H9 (cell line): Measurements from ENCODE around the gene CDC25A. TPM values are rescaled to one million over a fixed set of nuclear protein-coding genes. Genes with fewer than 3 reads are reported as not detected.

ENCODE experiments used
- DNase-seq: peaks from one replicate; pipeline ENCODE4 v3.0.0-alpha.2; 2017
- H2AFZ ChIP-seq: one replicate; pipeline ENCODE4 v1.6.1; 2013; ENCODE audit warnings: mild to moderate bottlenecking, low read length, control low read depth, moderate library complexity
- H2AK5ac ChIP-seq: 2 replicates; pipeline ENCODE4 v1.6.1; 2013; ENCODE audit warnings: low read length, control low read depth, mixed read lengths; ENCODE audit not compliant: insufficient read length
- H2BK120ac ChIP-seq: one replicate; pipeline ENCODE4 v1.6.1; 2013; ENCODE audit warnings: low read depth, mild to moderate bottlenecking, low read length, control low read depth, inconsistent platforms; ENCODE audit not compliant: poor library complexity, severe bottlenecking
- H2BK12ac ChIP-seq: 2 replicates; pipeline ENCODE4 v1.6.1; 2013; ENCODE audit warnings: low read length, control low read depth, mixed read lengths, low read depth; ENCODE audit not compliant: insufficient read length
- H2BK15ac ChIP-seq: 2 replicates; pipeline ENCODE4 v1.6.1; 2013; ENCODE audit warnings: low read depth, low read length, control low read depth
- H2BK20ac ChIP-seq: one replicate; pipeline ENCODE4 v1.6.1; 2013; ENCODE audit warnings: low read depth, mild to moderate bottlenecking, low read length, control low read depth, inconsistent platforms; ENCODE audit not compliant: poor library complexity, severe bottlenecking
- H2BK5ac ChIP-seq: 2 replicates; pipeline ENCODE4 v1.6.1; 2013; ENCODE audit warnings: low read length, control low read depth, mixed read lengths; ENCODE audit not compliant: insufficient read length
- H3K14ac ChIP-seq: 2 replicates; pipeline ENCODE4 v1.6.1; 2013; ENCODE audit warnings: low read length, control low read depth; ENCODE audit not compliant: insufficient read depth
- H3K18ac ChIP-seq: 2 replicates; pipeline ENCODE4 v1.6.1; 2013; ENCODE audit warnings: low read depth, mild to moderate bottlenecking, mixed read lengths, low read length, control low read depth; ENCODE audit not compliant: insufficient read length
- H3K23ac ChIP-seq: 2 replicates; pipeline ENCODE4 v1.6.1; 2013; ENCODE audit warnings: low read length, control low read depth, mixed read lengths, low read depth; ENCODE audit not compliant: insufficient read length
- H3K23me2 ChIP-seq: 2 replicates; pipeline ENCODE4 v1.6.1; 2013; ENCODE audit warnings: low read depth, mild to moderate bottlenecking, mixed read lengths, low read length, control low read depth; ENCODE audit not compliant: insufficient read length, poor library complexity, severe bottlenecking
- H3K27ac ChIP-seq: 2 replicates; pipeline ENCODE4 v1.5.1; 2013; ENCODE audit warnings: low read length, control low read depth, mixed read lengths, low read depth; ENCODE audit not compliant: insufficient read length
- H3K27me3 ChIP-seq: 2 replicates; pipeline ENCODE4 v1.6.1; 2013; ENCODE audit warnings: low read length, control low read depth, inconsistent platforms; ENCODE audit not compliant: insufficient read depth
- H3K4ac ChIP-seq: 2 replicates; pipeline ENCODE4 v1.6.1; 2013; ENCODE audit warnings: low read depth, mild to moderate bottlenecking, control low read depth, inconsistent platforms, low read length, moderate library complexity
- H3K4me1 ChIP-seq: 2 replicates; pipeline ENCODE4 v1.6.1; 2013; ENCODE audit warnings: low read length, control low read depth, inconsistent platforms; ENCODE audit not compliant: insufficient read depth
- H3K4me2 ChIP-seq: 2 replicates; pipeline ENCODE4 v1.6.1; 2013; ENCODE audit warnings: low read length, control low read depth, mixed read lengths; ENCODE audit not compliant: insufficient read length, insufficient read depth
- H3K56ac ChIP-seq: 2 replicates; pipeline ENCODE4 v1.6.1; 2013; ENCODE audit warnings: low read depth, mild to moderate bottlenecking, mixed read lengths, low read length, control low read depth; ENCODE audit not compliant: insufficient read length
- H3K79me1 ChIP-seq: 2 replicates; pipeline ENCODE4 v1.6.1; 2013; ENCODE audit warnings: low read depth, mild to moderate bottlenecking, moderate library complexity, low read length, control low read depth, inconsistent platforms; ENCODE audit not compliant: insufficient read depth, poor library complexity, severe bottlenecking
- H3K79me2 ChIP-seq: 2 replicates; pipeline ENCODE4 v1.6.1; 2013; ENCODE audit warnings: low read length, control low read depth, inconsistent platforms; ENCODE audit not compliant: insufficient read depth
- H3K9ac ChIP-seq: 2 replicates; pipeline ENCODE4 v1.6.1; 2013; ENCODE audit warnings: low read length, control low read depth, mixed read lengths; ENCODE audit not compliant: insufficient read length; ENCODE audit errors: extremely low read depth
- H3K9me3 ChIP-seq: one replicate; pipeline ENCODE4 v1.6.1; 2013; ENCODE audit warnings: low read depth, low read length, inconsistent platforms; ENCODE audit not compliant: control insufficient read depth
- H3T11ph ChIP-seq: one replicate; pipeline ENCODE4 v1.6.1; 2013; ENCODE audit warnings: mild to moderate bottlenecking, low read length, control low read depth, inconsistent platforms
- H4K20me1 ChIP-seq: one replicate; pipeline ENCODE4 v1.6.1; 2013; ENCODE audit not compliant: control insufficient read depth, insufficient read length, insufficient read depth
- H4K5ac ChIP-seq: 2 replicates; pipeline ENCODE4 v1.6.1; 2013; ENCODE audit warnings: low read depth, mild to moderate bottlenecking, mixed read lengths, low read length, control low read depth; ENCODE audit not compliant: insufficient read length
- H4K8ac ChIP-seq: replicated peaks from 2 replicates; pipeline ENCODE4 v1.6.1; 2013; ENCODE audit warnings: low read length, control low read depth, mixed read lengths, low read depth; ENCODE audit not compliant: insufficient read length
- H4K91ac ChIP-seq: 2 replicates; pipeline ENCODE4 v1.6.1; 2013; ENCODE audit warnings: low read depth, mild to moderate bottlenecking, moderate library complexity, mixed read lengths, low read length, control low read depth; ENCODE audit not compliant: insufficient read length
- H3K27ac Mint-ChIP-seq, 3 experiments: 2 replicates in 2 of 3; 3 replicates in 1 of 3; pipeline ENCODE4 v1.8.0; 2020 to 2021; ENCODE audit warnings: mixed read lengths in 3 of 3, mild to moderate bottlenecking in 1 of 3, moderate library complexity in 1 of 3
- H3K27me3 Mint-ChIP-seq: 2 replicates; pipeline ENCODE4 v1.8.0; 2021; ENCODE audit warnings: low read depth, mild to moderate bottlenecking, moderate library complexity, mixed read lengths
- H3K36me3 Mint-ChIP-seq, 3 experiments: 2 replicates in 2 of 3; 3 replicates in 1 of 3; pipeline ENCODE4 v1.8.0; 2020 to 2021; ENCODE audit warnings: low read depth in 3 of 3, mixed read lengths in 3 of 3; ENCODE audit not compliant: insufficient read depth in 1 of 3
- H3K4me1 Mint-ChIP-seq, 2 experiments: 2 replicates each; pipeline ENCODE4 v1.8.0; 2020; ENCODE audit warnings: mixed read lengths in 2 of 2
- H3K4me3 Mint-ChIP-seq, 2 experiments: 2 replicates in 1 of 2; 3 replicates in 1 of 2; pipeline ENCODE4 v1.8.0; 2020 to 2021; ENCODE audit warnings: mild to moderate bottlenecking in 2 of 2, mixed read lengths in 2 of 2, moderate library complexity in 1 of 2
- H3K9me3 Mint-ChIP-seq, 2 experiments: 2 replicates in 1 of 2; 3 replicates in 1 of 2; pipeline ENCODE4 v1.8.0; 2020; ENCODE audit warnings: mild to moderate bottlenecking in 2 of 2, mixed read lengths in 2 of 2, moderate library complexity in 1 of 2
- CTCF ChIP-seq: fragments of 200-600 bp; sonication (generic); conservative IDR thresholded peaks from 3 replicates; pipeline ENCODE4 v1.8.0; 2021; ENCODE audit warnings: antibody characterized with exemption, mild to moderate bottlenecking
- WGBS: extraction: QIAGEN DNeasy Blood & Tissue Kit; methylation state at CpG from one replicate; pipeline ENCODE4 v1.1.7; 2013; ENCODE audit warnings: missing lambda C conversion rate, low lambda C conversion rate, mixed read lengths; ENCODE audit not compliant: insufficient read length; ENCODE audit errors: extremely low coverage; 5-methylcytosine and 5-hydroxymethylcytosine counted together
- total RNA-seq: library from RNA; stranded (reverse); gene quantifications from 2 replicates; pipeline ENCODE4 v1.2.1, GENCODE V29; 2021

The CDC25A gene
- total RNA-seq, 1 experiment from 2014 or later = 83.3 TPM

DNA sequence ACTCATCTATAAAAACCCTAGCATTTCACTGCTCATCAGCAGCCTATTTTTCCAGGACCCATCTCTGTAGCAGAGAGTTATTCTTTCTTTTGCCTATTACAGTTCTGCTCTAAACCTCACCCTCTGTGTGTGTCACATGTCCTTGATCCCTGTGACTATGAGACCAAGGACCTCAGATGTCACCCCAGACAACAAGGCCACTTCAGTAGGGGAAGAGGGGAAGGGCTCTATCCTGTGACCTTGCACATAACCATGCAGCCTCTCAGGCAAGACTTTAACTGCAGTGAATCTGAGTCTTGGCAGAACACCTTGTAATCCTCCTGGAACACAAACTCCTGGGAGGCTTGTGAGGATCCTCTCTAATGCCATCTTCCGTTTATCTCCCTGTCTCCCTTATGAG is 48.3 kb upstream of the CDC25A start:
- no peaks in the 10 kb centered on the region for H3K9me3 ChIP-seq
- H2BK15ac ChIP-seq = no peak overlapping the region
- no peaks in the 10 kb centered on the region for H3K79me1 ChIP-seq
- H2AFZ ChIP-seq = no peak overlapping the region
- no CpG with 5 or more reads among the region's 1 CpG for WGBS
- no peak overlapping the region for H4K8ac ChIP-seq
- DNase-seq = no peak
- Mint-ChIP-seq H3K9me3 (peaks cover 19% of the 10 kb centered on the region in 2 experiments), H3K27ac (no peak overlapping the region; a peak in 1 of 7 replicates), H3K27me3 (peaks cover 2% of the 10 kb centered on the region; the same call in 1 of the 2 replicates), H3K36me3 (peaks cover 15 to 18% (median 16%) of the 10 kb centered on the region in 3 experiments), H3K4me3 (no peak overlapping the region), H3K4me1 (peaks cover 33 to 39% of the 10 kb centered on the region in 2 experiments)
- no peak overlapping the region for H3K18ac ChIP-seq
- no peak overlapping the region for H3T11ph ChIP-seq
- no peak overlapping the region for H3K56ac ChIP-seq
- H3K79me2 ChIP-seq = peaks cover 4% of the 10 kb centered on the region; the same call in 1 of the 2 replicates
- H3K4me1 ChIP-seq = peaks cover 2% of the 10 kb centered on the region; the same call in 1 of the 2 replicates
- no peak overlapping the region for H4K91ac ChIP-seq
- H3K4ac ChIP-seq = no peak overlapping the region
- TF ChIP-seq CTCF = no peak
- H3K23ac ChIP-seq = no peak overlapping the region
- H3K27ac ChIP-seq = no peak overlapping the region
- H4K5ac ChIP-seq = no peak overlapping the region
- H3K4me2 ChIP-seq = no peak overlapping the region
- no peak overlapping the region for H2BK120ac ChIP-seq
- no peaks in the 10 kb centered on the region for H3K27me3 ChIP-seq
- H3K23me2 ChIP-seq = no peaks in the 10 kb centered on the region
- no peaks in the 10 kb centered on the region for H4K20me1 ChIP-seq
- no peak overlapping the region for H2BK12ac ChIP-seq
- no peak overlapping the region for H2AK5ac ChIP-seq
- no peak overlapping the region for H3K14ac ChIP-seq
- H2BK5ac ChIP-seq = no peak overlapping the region
- no peak overlapping the region for H3K9ac ChIP-seq
- H2BK20ac ChIP-seq = no peak overlapping the region
